GM19099 (cell line): ENCODE data around the gene NDUFS3.

Experiments used
- POLR2A ChIP-seq: IDR thresholded peaks from 3 replicates; pipeline ENCODE4 v1.6.1; 2011; ENCODE audit warnings: low read depth; ENCODE audit not compliant: insufficient read length; ENCODE audit errors: extremely low read depth

NDUFS3 gene

GRCh38 chr11:47599902-47600301 is 21.0 kb downstream of the NDUFS3 start:
- TF ChIP-seq POLR2A, result no peak

- TF ChIP-seq POLR2A, result no peak
Observed at GRCh38 chr11:47603295-47603694, 24.4 kb downstream of the NDUFS3 start.

- TF ChIP-seq POLR2A, result no peak
Observed at GRCh38 chr11:47605921-47606320, 27.0 kb downstream of the NDUFS3 start.

GRCh38 chr11:47606731-47607130 is 27.9 kb downstream of the NDUFS3 start:
- no peak for TF ChIP-seq POLR2A

- no peak for TF ChIP-seq POLR2A
Observed at GRCh38 chr11:47607380-47607779, 28.5 kb downstream of the NDUFS3 start.

- no peak for TF ChIP-seq POLR2A
Observed at GRCh38 chr11:47609675-47610074, 30.8 kb downstream of the NDUFS3 start.

GRCh38 chr11:47611348-47611794 is 32.5 kb downstream of the NDUFS3 start:
- TF ChIP-seq POLR2A, result no peak

- TF ChIP-seq POLR2A, result no peak
Observed at GRCh38 chr11:47615249-47615648, 36.4 kb downstream of the NDUFS3 start.

GRCh38 chr11:47616726-47617416 is 38.0 kb downstream of the NDUFS3 start:
- TF ChIP-seq POLR2A, result no peak

GRCh38 chr11:47617417-47617809 is 38.5 kb downstream of the NDUFS3 start:
- no peak for TF ChIP-seq POLR2A

- TF ChIP-seq POLR2A, result no peak
Observed at GRCh38 chr11:47620836-47621378, 42.0 kb downstream of the NDUFS3 start.

GRCh38 chr11:47626234-47626633 is 47.4 kb downstream of the NDUFS3 start:
- TF ChIP-seq POLR2A, result no peak

GRCh38 chr11:47628026-47628425 is 49.2 kb downstream of the NDUFS3 start:
- TF ChIP-seq POLR2A, result no peak

- TF ChIP-seq POLR2A, result no peak
Observed at GRCh38 chr11:47631473-47631872, 52.6 kb downstream of the NDUFS3 start.
